BJ (cell line): ENCODE measurements around the gene PACRG. TPM values are rescaled to one million over a fixed set of nuclear protein-coding genes. Genes with fewer than 3 reads are reported as not detected.

Experiments used
- CTCF ChIA-PET: fragments of 350-600 bp; formaldehyde crosslinking; extraction: SDS; loops from one replicate; lab custom pipeline; 2021; ENCODE audit warnings: antibody characterized with exemption, inconsistent platforms; lab: Yijun Ruan, JAX
- POLR2A ChIA-PET: fragments of 300-600 bp; sonication (Branson Sonifier 250); formaldehyde crosslinking; extraction: SDS; loops from one replicate; lab custom pipeline; 2021; ENCODE audit warnings: antibody characterized with exemption; lab: Charles Lee
- DNase-seq: peaks from one replicate; pipeline ENCODE4 v3.0.0-alpha.2; 2011; ENCODE audit warnings: low read depth
- H3K27me3 ChIP-seq: 2 replicates; pipeline ENCODE4 v1.6.0; 2011; ENCODE audit warnings: low read length; ENCODE audit not compliant: control insufficient read depth, insufficient read depth
- H3K36me3 ChIP-seq: 2 replicates; pipeline ENCODE4 v1.5.1; 2011; ENCODE audit warnings: low read length; ENCODE audit not compliant: control insufficient read depth, insufficient read depth
- H3K4me3 ChIP-seq: 2 replicates; pipeline ENCODE4 v1.5.1; 2011; ENCODE audit warnings: low read depth, mild to moderate bottlenecking, control low read depth, low read length
- CTCF ChIP-seq: IDR thresholded peaks from 2 replicates; pipeline ENCODE4 v1.5.1; 2011; ENCODE audit warnings: low read depth, mild to moderate bottlenecking, control low read depth, inconsistent platforms, low read length, moderate library complexity; ENCODE audit not compliant: insufficient read depth
- polyA plus RNA-seq: library from polyadenylated mRNA; depleted of rRNA; stranded (reverse); fragments of >200 nt; gene quantifications from 2 replicates; pipeline ENCODE4 v1.2.3, GENCODE V29; 2011

The PACRG gene
- polyA plus RNA-seq, 1 experiment, result 0.20 TPM

GRCh38 chr6:163182696-163183095 is 454.9 kb downstream of the PACRG start:
- no peaks in the 10 kb centered on the region for H3K27me3 ChIP-seq
- no peak overlapping the region for H3K4me3 ChIP-seq
- CTCF ChIA-PET, result no interaction called here
- no peak for TF ChIP-seq CTCF
- H3K36me3 ChIP-seq, result no peaks in the 10 kb centered on the region
- DNase-seq, result no peak
- POLR2A ChIA-PET, result no interaction called here

GRCh38 chr6:163183806-163184205 is 456.0 kb downstream of the PACRG start:
- no peaks in the 10 kb centered on the region for H3K36me3 ChIP-seq
- ChIA-PET CTCF (interaction anchor here (1.0 kb wide), 1 partner anchor 9 kb away, joined by 3 read pairs; no protein-coding TSS in a partner anchor), POLR2A (no interaction called here)
- H3K4me3 ChIP-seq, result no peak overlapping the region
- DNase-seq, result no peak
- H3K27me3 ChIP-seq, result no peaks in the 10 kb centered on the region
- TF ChIP-seq CTCF, result no peak

- ChIA-PET CTCF (no interaction called here), POLR2A (no interaction called here)
- no peak overlapping the region for H3K4me3 ChIP-seq
- H3K27me3 ChIP-seq, result no peaks in the 10 kb centered on the region
- TF ChIP-seq CTCF, result no peak
- no peak for DNase-seq
- H3K36me3 ChIP-seq, result no peaks in the 10 kb centered on the region
These were observed 458.0 kb downstream of the PACRG start for GRCh38 chr6:163185744-163186143.

GRCh38 chr6:163186527-163186926 is 458.8 kb downstream of the PACRG start:
- POLR2A ChIA-PET, result no interaction called here
- Histone ChIP-seq H3K36me3 (no peaks in the 10 kb centered on the region), H3K27me3 (no peaks in the 10 kb centered on the region), H3K4me3 (no peak overlapping the region)
- CTCF ChIA-PET, result no interaction called here
- TF ChIP-seq CTCF, result no peak
- no peak for DNase-seq

- POLR2A ChIA-PET, result no interaction called here
- CTCF ChIA-PET, result no interaction called here
- H3K27me3 ChIP-seq, result no peaks in the 10 kb centered on the region
These were observed 459.4 kb downstream of the PACRG start for GRCh38 chr6:163187201-163187600.

More at GRCh38 chr6:163187201-163187600, 459.4 kb downstream of the PACRG start:
- no peak for DNase-seq
- H3K36me3 ChIP-seq, result no peaks in the 10 kb centered on the region
- TF ChIP-seq CTCF, result no peak
- no peak overlapping the region for H3K4me3 ChIP-seq
